ENCODE results near the gene KLK11.

GRCh38 chr19:51075998-51076397 lies 49.6 kb upstream of the KLK11 start:
- TF ChIP-seq POLR2A (IDR thresholded peaks at IDR 0.05) (no peak), CTCF (IDR thresholded peaks at IDR 0.05) (no peak)
